Epithelial cell of proximal tubule (primary cell): ENCODE measurements around the gene MBD6. TPM values are rescaled to one million over a fixed set of nuclear protein-coding genes. Genes with fewer than 3 reads are reported as not detected.
"Not testable (repeated sequence)": the region's sequence is repeated elsewhere in the genome, so short reads cannot be mapped to it uniquely, and the experiment has no call there.

ENCODE experiments used
- DNase-seq: peaks from one replicate; pipeline ENCODE4 v3.0.0-alpha.2; 2011; ENCODE audit warnings: low read depth
- H3K4me3 ChIP-seq: 2 replicates; pipeline ENCODE4 v1.5.1; 2011; ENCODE audit warnings: low read depth, mild to moderate bottlenecking, low read length
- CTCF ChIP-seq: conservative IDR thresholded peaks from 2 replicates; pipeline ENCODE4 v1.5.1; 2012; ENCODE audit warnings: low read depth, mild to moderate bottlenecking, low read length
- total RNA-seq: library from RNA; depleted of rRNA; stranded (reverse); fragments of >200 nt; gene quantifications from 2 replicates; pipeline ENCODE4 v1.2.3, GENCODE V29; 2015

MBD6 gene
- total RNA-seq, 1 donor from 2014 or later, result 6.3 TPM

- no peak for TF ChIP-seq CTCF
- no peak for DNase-seq
- peak overlapping the region; percentile 72 for H3K4me3 ChIP-seq
Observed at GRCh38 chr12:57489157-57489641, 33.4 kb upstream of the MBD6 start.

GRCh38 chr12:57490126-57490525 is 32.5 kb upstream of the MBD6 start:
- DNase-seq, result no peak
- no peak overlapping the region for H3K4me3 ChIP-seq
- no peak for TF ChIP-seq CTCF

GRCh38 chr12:57491393-57492280 is 31.0 kb upstream of the MBD6 start:
- H3K4me3 ChIP-seq, result no peak overlapping the region
- peak; percentile 36 for TF ChIP-seq CTCF
- DNase-seq, result no peak

- not testable (repeated sequence) for DNase-seq, H3K4me3 ChIP-seq
Observed at GRCh38 chr12:57495051-57495701, 27.4 kb upstream of the MBD6 start.

GRCh38 chr12:57496822-57497221 is 25.8 kb upstream of the MBD6 start:
- no peak for TF ChIP-seq CTCF
- no peak for DNase-seq
- no peak overlapping the region for H3K4me3 ChIP-seq

- H3K4me3 ChIP-seq, result no peak overlapping the region
- DNase-seq, result no peak
- TF ChIP-seq CTCF, result no peak
Observed at GRCh38 chr12:57497223-57498131, 25.1 kb upstream of the MBD6 start.

GRCh38 chr12:57498132-57498502 is 24.5 kb upstream of the MBD6 start:
- DNase-seq, result no peak
- H3K4me3 ChIP-seq, result no peak overlapping the region
- no peak for TF ChIP-seq CTCF
